HG03378 (cell line): ENCODE results near the gene PRKAG1.
A peak's percentile ranks its signal among the peaks of the same experiment; 100 is the strongest.
"Not testable (repeated sequence)": the region's sequence is repeated elsewhere in the genome, so short reads cannot be mapped to it uniquely, and the experiment has no call there.

Experiments used
- ATAC-seq: cut with Tn5 transposase; IDR thresholded peaks from one replicate; pipeline ENCODE4 v1.9.1; 2021; ENCODE audit warnings: mild to moderate bottlenecking, moderate library complexity; ENCODE audit not compliant: unreplicated experiment

PRKAG1 gene

GRCh38 chr12:49018261-49019119, at the start of gene PRKAG1:
Gene PRKAG1 (minus strand): TSS chr12:49018776. CDS start chr12:49018740, 36 bp downstream.
- peak; percentile 76 for ATAC-seq

GRCh38 chr12:49066120-49066519, 47.5 kb upstream of the PRKAG1 start:
- ATAC-seq = no peak

GRCh38 chr12:49064767-49065152, 46.2 kb upstream of the PRKAG1 start:
- no peak for ATAC-seq

DNA sequence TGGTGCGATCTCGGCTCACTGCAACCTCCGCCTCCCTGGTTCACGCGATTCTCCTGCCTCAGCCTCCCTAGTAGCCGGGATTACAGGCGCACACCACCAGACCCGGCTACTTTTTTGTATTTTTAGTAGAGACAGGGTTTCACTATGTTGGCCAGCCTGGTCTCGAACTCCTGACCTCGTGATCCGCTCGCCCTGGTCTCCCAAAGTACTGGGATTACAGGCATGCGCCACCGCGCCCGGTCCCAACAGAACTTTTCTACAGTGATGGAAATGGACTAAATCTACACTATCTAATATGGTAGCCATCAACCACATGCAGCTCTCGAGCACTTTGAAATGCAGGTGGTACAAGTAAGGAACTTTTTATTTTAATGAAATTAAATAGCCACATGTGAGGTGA, 43.3 kb upstream of the PRKAG1 start:
- ATAC-seq = not testable (repeated sequence)

GRCh38 chr12:49061157-49061650, 42.6 kb upstream of the PRKAG1 start:
- no peak for ATAC-seq

DNA sequence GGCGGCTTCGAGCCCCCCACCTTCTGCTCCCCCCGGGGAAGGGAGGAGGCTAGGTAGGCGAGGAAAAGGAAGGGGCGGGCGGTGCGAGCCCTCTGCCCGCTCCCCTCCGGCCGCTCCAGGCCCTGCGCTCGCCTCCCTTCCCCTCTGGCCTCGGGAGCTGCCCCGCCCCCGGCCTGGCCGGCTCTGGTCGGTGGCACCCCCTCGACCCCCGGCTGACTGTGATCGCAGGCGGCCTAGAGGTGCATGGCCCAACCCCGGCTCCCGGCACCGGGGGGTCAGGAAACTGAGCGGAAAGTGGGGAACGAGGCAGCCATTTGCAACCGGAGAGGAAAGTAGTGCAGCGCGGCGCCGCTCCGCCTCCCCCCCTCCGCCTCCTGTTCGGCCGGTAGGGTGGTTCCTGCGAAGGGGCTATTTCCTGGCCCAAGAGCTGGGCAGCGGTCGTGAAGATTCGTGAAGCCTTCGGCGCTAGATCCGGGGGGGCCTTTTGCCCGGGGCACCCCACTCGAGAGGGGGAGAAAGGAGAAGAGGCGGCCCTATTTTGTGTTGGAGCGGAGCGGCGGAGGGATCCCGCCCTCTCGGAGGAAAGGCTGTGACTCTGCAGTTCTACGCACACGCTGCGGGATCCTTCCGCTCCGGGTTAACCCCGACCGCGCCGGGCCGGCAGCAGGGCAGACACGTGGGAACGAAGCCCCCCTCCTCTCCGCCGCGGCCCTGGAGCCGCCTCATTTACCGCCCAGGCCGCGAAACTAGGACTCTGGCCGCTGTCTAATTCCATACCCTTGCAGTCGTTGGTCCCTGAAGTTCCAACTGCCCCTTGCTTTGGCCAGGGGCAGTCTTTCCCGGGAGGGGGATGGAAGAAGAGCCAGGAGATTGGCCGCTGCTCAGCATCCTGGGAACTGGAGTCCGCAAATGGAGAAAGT, 41.9 kb upstream of the PRKAG1 start, which contains the start of gene KMT2D:
Gene KMT2D (minus strand): TSS at position 558 of the 920 bp plus-strand sequence. CDS start 5,470 bp downstream, outside the sequence.
- no peak for ATAC-seq

DNA sequence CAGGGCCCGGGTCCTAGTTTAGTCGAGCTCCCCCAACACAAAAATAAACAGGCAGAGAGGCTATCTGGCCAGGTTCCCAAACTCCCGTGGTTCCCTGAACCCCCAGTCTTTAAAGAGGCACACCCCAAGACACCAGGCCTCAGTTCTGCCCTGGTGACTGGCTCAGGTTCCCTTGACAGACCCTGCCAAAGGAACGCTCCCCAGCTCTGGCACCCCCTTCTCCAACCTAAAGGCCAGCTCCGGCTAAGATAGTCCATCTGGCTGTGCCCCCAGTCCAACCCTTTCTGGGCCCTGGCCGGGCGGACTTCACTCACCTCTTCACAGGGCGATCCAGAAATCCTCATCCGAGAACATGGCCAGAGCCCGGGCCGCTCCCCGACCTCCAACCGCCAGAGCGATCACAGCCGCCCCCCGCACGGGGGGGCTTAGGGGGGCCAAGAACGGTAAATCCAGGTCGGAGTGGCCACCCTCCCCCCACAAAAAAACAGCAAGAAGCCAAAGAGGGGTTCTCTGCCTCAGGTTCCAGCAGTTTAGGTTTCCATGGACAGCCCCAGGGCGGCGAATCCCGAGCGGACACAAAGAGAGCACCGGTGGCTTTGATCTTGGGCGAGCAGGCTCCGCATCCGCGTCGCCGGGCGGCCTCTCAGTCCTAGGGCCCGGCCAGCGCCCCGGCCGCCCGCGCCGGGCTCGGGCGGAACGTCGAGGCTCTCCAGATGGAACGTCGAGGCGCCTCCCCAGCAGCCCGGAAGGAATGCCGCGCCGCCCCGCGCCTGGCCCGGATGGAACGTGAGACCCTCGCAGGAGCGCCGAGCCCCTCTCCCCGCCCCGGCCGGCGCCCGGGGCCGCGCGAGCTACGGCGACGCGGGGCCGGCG, 41.0 kb upstream of the PRKAG1 start:
- ATAC-seq = no peak

DNA sequence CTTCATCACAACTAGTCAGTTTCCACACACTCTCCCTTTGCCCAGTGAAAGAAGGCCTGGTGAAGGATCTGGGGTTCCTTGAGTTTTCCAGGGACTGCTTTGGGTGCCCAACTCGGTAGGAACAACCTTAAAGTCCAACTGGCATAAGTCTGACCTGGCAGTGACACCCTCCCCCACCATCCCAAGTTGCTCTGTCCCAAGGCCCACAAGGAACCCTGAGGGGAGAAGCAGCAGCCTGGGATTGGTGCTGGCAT, 40.4 kb upstream of the PRKAG1 start:
- ATAC-seq = no peak

- no peak for ATAC-seq
These were observed 39.9 kb upstream of the PRKAG1 start for GRCh38 chr12:49058366-49059044.

DNA sequence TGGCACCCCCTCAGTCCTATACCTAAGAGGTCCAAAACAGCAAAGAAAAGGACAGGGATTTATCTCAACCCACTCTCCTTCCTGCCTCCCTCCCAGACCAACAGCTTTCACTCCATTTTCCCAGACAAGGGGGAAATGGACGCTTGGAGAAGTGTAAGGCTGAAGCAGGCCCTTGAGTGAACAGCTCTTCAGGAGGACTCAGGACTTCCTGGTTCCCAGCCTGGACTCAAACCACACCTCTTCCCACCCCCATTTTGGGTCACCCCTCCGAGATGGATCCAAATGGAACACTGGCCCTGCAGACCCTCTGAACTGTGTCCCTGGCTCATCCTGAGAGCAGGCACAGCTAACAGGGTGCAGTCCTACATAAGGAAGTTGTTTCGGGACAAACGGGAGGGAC, 39.3 kb upstream of the PRKAG1 start:
- no peak for ATAC-seq

DNA sequence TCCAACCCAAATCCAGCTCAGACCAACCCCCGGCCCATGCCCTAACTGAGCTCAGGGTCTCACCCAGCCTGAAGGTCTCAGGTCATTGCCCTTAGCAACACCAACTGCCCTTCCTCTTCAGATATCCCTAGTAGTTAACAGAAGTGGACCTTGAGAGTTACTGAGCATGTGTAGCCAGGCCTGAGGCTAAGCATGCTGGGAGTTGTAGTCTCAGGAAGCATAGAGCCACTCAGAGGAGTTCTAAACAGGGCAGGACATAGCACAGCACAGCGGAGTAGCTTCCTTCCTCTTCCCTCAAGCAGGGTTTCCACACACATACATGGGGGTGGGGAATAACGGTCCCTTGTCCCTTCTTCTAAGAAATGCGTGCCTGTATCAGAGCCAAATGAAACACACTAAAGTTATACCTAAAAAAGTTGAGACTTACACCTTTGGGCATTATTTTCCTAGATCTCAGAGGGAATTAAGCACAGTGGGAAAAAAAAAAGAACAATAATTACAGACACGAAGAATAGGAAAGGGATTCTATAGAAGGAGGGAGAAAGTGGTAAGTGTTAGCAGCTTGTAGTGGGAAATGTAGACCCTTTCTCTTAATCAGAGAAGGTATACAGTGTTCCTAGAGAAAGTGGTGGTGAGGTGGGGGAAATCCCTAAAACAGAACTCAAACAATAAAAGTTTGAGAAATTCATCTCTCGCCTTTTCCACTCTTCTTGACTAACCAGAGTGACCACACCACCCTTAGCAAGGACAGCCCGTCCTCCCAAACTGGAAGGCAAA, 37.6 kb upstream of the PRKAG1 start:
- peak; percentile 77 for ATAC-seq

GRCh38 chr12:49055092-49055491, 36.5 kb upstream of the PRKAG1 start:
- ATAC-seq = no peak

DNA sequence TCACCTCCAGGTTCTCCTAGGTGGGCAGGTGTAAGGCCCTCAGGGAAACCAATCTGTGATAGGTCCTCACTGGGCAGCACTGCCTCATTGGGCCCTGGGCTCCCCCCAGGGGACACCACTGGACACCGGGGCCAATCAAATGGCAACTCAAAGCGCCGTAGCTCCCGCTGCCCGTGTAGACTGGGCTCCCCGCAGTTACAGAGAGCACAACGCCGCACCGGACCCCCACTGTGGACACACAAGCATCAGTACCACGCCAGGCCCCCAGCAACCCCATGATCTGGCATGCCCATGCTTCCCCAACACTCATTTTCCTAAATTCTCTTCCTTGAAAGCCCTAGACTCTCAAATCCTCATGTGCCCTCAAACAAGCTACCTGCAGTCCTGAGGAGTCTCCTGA, 35.9 kb upstream of the PRKAG1 start:
- ATAC-seq = no peak

DNA sequence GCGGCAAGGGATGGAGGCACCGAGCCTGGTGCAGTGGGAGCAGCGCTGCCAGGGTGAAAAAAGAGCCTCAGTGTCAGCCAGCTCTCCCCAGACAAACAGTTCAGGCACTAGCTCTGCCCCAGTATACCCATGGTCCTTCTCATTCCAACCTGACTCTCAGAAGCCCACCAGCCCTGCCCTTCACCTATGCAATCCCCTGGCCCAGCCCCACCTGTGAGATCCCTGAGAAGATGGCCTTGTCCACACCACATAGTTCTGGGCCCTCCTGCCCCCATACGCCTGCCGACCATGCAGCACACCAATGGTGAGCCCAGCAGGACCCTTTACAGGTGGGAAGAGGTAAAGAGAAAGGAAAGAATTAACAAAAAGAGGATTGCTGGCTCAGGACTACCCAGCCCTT, 35.5 kb upstream of the PRKAG1 start:
- ATAC-seq = no peak

DNA sequence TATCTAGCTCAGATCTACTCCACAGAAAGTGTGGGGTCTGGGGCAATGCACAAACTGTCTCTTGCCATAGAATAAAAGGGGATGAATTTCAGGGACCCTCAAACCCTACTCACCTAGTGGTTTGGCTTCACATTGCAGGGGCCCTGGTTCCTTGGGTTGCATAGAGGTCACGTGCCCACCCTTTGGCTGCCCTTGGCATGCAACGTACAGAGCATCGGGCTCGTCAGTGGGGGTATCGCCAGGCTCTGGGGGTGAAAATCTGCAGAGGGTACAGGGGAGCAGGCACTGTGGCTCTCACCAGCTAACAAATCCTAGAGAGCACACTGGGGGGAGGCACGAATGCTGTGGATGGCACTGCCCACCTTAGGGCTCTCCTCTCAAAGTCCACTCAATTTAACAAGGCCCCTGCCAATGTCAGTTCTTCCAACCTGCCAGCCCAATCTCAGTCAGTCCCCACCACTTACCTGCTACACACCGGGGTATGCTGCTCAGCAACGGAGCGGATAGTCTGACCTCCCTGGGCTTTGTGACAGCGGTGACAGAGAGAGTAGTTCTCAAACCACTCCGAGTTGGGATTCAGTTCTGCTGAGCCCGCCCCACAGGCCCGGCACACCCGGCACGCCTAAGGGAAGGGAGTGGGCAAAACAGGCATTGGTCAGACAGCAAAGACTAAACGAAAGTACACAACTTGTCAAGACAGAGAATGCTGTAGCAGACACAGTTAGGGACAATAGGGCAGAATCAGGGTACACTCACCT, 34.1 kb upstream of the PRKAG1 start:
- no peak for ATAC-seq

DNA sequence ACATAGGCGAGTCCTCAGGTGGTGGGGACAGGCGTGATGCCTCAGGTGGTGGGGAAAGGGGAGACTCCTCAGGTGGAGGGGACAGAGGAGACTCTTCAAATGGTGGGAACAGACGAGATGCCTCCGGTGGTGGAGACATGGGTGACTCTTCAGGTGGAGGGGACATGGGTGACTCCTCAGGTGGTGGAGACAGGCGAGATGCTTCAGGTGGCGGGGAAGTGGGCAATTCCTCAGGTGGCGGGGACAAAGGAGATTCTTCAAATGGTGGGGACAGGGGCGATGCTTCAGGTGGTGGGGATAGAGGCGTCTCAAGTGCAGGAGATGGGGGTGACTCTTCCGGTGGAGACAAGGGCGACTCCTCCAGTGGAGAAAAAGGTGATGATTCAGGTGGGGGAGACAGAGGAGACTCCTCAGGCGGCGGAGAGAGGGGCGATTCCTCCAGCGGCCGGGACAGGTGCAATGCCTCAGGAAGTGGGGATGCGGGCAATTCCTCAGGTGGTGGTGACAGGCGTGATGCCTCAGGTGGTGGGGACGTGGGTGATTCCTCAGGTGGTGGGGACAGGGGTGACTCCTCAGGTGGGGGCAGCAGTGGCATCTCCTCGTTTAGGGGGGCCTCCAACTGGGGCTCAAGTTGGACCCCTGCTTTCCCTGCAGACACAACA, 33.3 kb upstream of the PRKAG1 start:
- ATAC-seq = no peak

DNA sequence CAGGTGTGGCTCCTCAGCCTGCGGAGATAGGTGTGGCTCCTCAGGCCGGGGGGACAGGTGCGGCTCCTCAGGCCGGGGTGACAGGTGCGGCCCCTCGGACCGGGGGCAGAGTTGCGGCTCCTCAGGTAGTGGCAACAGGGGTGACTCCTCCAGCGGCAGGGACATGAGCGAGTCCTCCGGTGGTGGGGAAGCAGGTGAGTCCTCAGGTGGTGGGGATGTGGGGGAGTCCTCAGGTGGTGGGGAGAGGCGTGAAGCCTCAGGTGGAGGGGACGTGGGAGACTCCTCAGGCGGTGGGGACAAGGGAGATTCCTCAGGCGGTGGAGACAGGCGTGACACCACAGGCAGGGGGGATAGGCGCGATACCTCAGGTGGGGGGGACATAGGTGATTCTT, 32.8 kb upstream of the PRKAG1 start:
- no peak for ATAC-seq
